K562 (cell line): ENCODE measurements around the gene KCNQ2. TPM values are rescaled to one million over a fixed set of nuclear protein-coding genes. Genes with fewer than 3 reads are reported as not detected.

Source experiments
- ATAC-seq: fragments of 200-7000 bp; cut with Tn5 transposase; 3 replicates; pipeline ENCODE4 v1.9.1; 2020; ENCODE audit warnings: moderate library complexity
- BruUV-seq: library from RNA; stranded (reverse); fragments of 400-500 nt; replicated peaks from 2 replicates; lab custom pipeline; 2021; lab: Mats Ljungman, UMichigan
- CTCF ChIA-PET: fragments of 300-600 bp; formaldehyde crosslinking; extraction: SDS; loops from one replicate; lab custom pipeline; 2021; ENCODE audit warnings: low intra/inter-chr PET ratio; lab: Yijun Ruan, JAX
- POLR2A ChIA-PET: fragments of 300-600, 350-650 bp; sonication (Branson Sonifier 250); formaldehyde crosslinking; extraction: SDS; loops from one replicate; lab custom pipeline; 2021; ENCODE audit warnings: antibody characterized with exemption, inconsistent platforms; lab: Yijun Ruan, JAX
- DNase-seq, 4 experiments: peaks; one replicate each; pipeline versions ENCODE4 v3.0.0 to v3.0.0-alpha.2; 2011 to 2018; ENCODE audit warnings: low spot score in 3 of 4, mixed read lengths in 3 of 4; ENCODE audit errors: extremely low read depth in 1 of 4
- FAIRE-seq: peaks from 2 replicates; lab custom pipeline; 2011; peaks lifted over from hg19 to GRCh38; lab: Jason Lieb, UNC
- H2AFZ ChIP-seq: 2 replicates; pipeline ENCODE4 v1.6.0; 2011; ENCODE audit warnings: low read depth, low read length, control low read depth, inconsistent platforms
- H3K27ac ChIP-seq: fragments of 200-600 bp; 3 replicates; pipeline ENCODE4 v1.8.0; 2011; ENCODE audit warnings: low read depth, mild to moderate bottlenecking, control low read depth, inconsistent platforms, low read length, moderate library complexity, mixed read lengths; ENCODE audit errors: extremely low read depth
- H3K27me3 ChIP-seq, 2 experiments: fragments of 300-600 bp in 1 of 2; 2 replicates in 1 of 2; 3 replicates in 1 of 2; pipeline versions ENCODE4 v1.6.0 to v1.8.0; 2011; ENCODE audit warnings: inconsistent platforms in 2 of 2, low read length in 2 of 2, mild to moderate bottlenecking in 1 of 2, mixed read lengths in 1 of 2, moderate library complexity in 1 of 2; ENCODE audit not compliant: control insufficient read depth in 2 of 2, insufficient read depth in 2 of 2
- H3K36me3 ChIP-seq: fragments of 300-600 bp; 3 replicates; pipeline ENCODE4 v1.8.0; 2011; ENCODE audit warnings: mild to moderate bottlenecking, low read length, inconsistent platforms; ENCODE audit not compliant: control insufficient read depth, insufficient read depth
- H3K4me1 ChIP-seq, 2 experiments: fragments of 200-600 bp in 1 of 2; replicated peaks in 1 of 2; 2 replicates in 1 of 2; 3 replicates in 1 of 2; pipeline versions ENCODE4 v1.5.1 to v1.8.0; 2011; ENCODE audit warnings: inconsistent platforms in 2 of 2, low read length in 2 of 2, mild to moderate bottlenecking in 1 of 2, mixed read lengths in 1 of 2, moderate library complexity in 1 of 2; ENCODE audit not compliant: control insufficient read depth in 2 of 2, insufficient read depth in 2 of 2
- H3K4me2 ChIP-seq: 2 replicates; pipeline ENCODE4 v1.6.1; 2011; ENCODE audit warnings: low read length, control low read depth, inconsistent platforms, mixed read lengths; ENCODE audit not compliant: insufficient read depth
- H3K4me3 ChIP-seq: fragments of 200-600 bp; sonication (generic), shearing (Covaris generic); 2 replicates; pipeline ENCODE4 v1.5.1; 2016; ENCODE audit warnings: control low read depth, inconsistent platforms
- H3K79me2 ChIP-seq: fragments of 200-600 bp; 3 replicates; pipeline ENCODE4 v1.8.0; 2011; ENCODE audit warnings: low read length, inconsistent platforms; ENCODE audit not compliant: control insufficient read depth, insufficient read depth
- H3K9ac ChIP-seq, 2 experiments: 2 replicates each; pipeline versions ENCODE4 v1.6.0 to v1.6.1; 2011; ENCODE audit warnings: low read depth in 2 of 2, low read length in 2 of 2, control low read depth in 1 of 2, inconsistent platforms in 1 of 2, mild to moderate bottlenecking in 1 of 2, mixed read lengths in 1 of 2; ENCODE audit not compliant: insufficient read depth in 1 of 2
- H3K9me1 ChIP-seq: one replicate; pipeline ENCODE4 v1.6.0; 2011; ENCODE audit warnings: inconsistent platforms, mild to moderate bottlenecking, low read length, moderate library complexity; ENCODE audit not compliant: control insufficient read depth, insufficient read depth
- H3K9me3 ChIP-seq: replicated peaks from 2 replicates; pipeline ENCODE4 v1.5.1; 2011; ENCODE audit warnings: low read depth, low read length, inconsistent platforms; ENCODE audit not compliant: control insufficient read depth, insufficient read depth
- H4K20me1 ChIP-seq: replicated peaks from 2 replicates; pipeline ENCODE4 v1.6.1; 2011; ENCODE audit warnings: low read length, inconsistent platforms, mixed read lengths; ENCODE audit not compliant: control insufficient read depth, insufficient read depth
- CTCF ChIP-seq, 3 experiments: IDR thresholded peaks in 2 of 3; conservative IDR thresholded peaks in 1 of 3; 2 replicates each; pipeline ENCODE4 v1.5.1; 2011 to 2012; ENCODE audit warnings: low read length in 3 of 3, mild to moderate bottlenecking in 3 of 3, control low read depth in 2 of 3, improper control_type of control experiment in 1 of 3, inconsistent platforms in 1 of 3, low read depth in 1 of 3, mixed read lengths in 1 of 3, moderate library complexity in 1 of 3; ENCODE audit not compliant: insufficient read depth in 2 of 3
- MCM7 ChIP-seq, 2 experiments: fragments of 450-650 bp; IDR thresholded peaks; 2 replicates each; pipeline ENCODE4 v1.6.1; 2016 to 2018
- NR2C1 ChIP-seq, 2 experiments: fragments of 450-650 bp; IDR thresholded peaks; 2 replicates each; pipeline ENCODE4 v1.6.1; 2017; ENCODE audit warnings: mild to moderate bottlenecking in 2 of 2, antibody characterized with exemption in 1 of 2, inconsistent platforms in 1 of 2, missing compliant biosample characterization in 1 of 2, missing genetic modification characterization in 1 of 2
- SMARCA4 ChIP-seq: fragments of 450-650 bp; IDR thresholded peaks from 2 replicates; pipeline ENCODE4 v1.6.1; 2016
- ZBTB7A ChIP-seq: IDR thresholded peaks from 2 replicates; pipeline ENCODE4 v1.6.1; 2011; ENCODE audit warnings: low read depth, mild to moderate bottlenecking, low read length, moderate library complexity, borderline replicate concordance; ENCODE audit not compliant: control insufficient read depth
- WGBS: fragments of 100-300 bp; shearing (Covaris generic); methylation state at CpG from one replicate; pipeline ENCODE4 v1.1.6; 2016; ENCODE audit warnings: low coverage, mixed read lengths; ENCODE audit not compliant: insufficient coverage; ENCODE audit errors: missing lambda C conversion rate; 5-methylcytosine and 5-hydroxymethylcytosine counted together
- in situ Hi-C: fragments of 300-500 bp; cut with MboI; formaldehyde crosslinking; loops from 4 replicates; pipeline ENCODE4 v1.15.0; 2018; ENCODE audit warnings: inconsistent platforms, mixed read lengths
- intact Hi-C: fragments of 100-400 bp; cut with micrococcal nuclease; formaldehyde crosslinking; loops from 2 replicates; pipeline ENCODE4 v1.14.2; 2022
- polyA plus RNA-seq, 8 experiments: library from polyadenylated mRNA; depleted of rRNA in 4 of 8; stranded (reverse) in 5 of 8; unstranded in 3 of 8; fragments of >200 nt; fragmentation: Nextera tagmentation in 2 of 8; fragmentation: Illumina TruSeq in 1 of 8; extraction: Ambion mirVana in 2 of 8; extraction: Trizol in 1 of 8; gene quantifications; 2 replicates each; pipeline versions ENCODE4 v1.2.1 to v1.2.3, GENCODE V29; 2011 to 2014; ENCODE audit warnings: inconsistent platforms in 1 of 8, missing spikeins in 1 of 8
- total RNA-seq, 7 experiments: library from RNA; depleted of rRNA in 6 of 7; stranded (reverse); fragments of >200 nt in 6 of 7; fragmentation: Illumina TruSeq in 2 of 7; extraction: Trizol in 2 of 7; gene quantifications; 2 replicates each; pipeline versions ENCODE4 v1.2.1 to v1.2.3, GENCODE V29; 2011 to 2021; ENCODE audit warnings: low replicate concordance in 1 of 7

KCNQ2 gene
- total and polyA plus RNA-seq, 9 of the 15 experiments (the other 6 are each of a cell fraction or from before 2014, with no cell fraction given) = 0.13 to 0.16 TPM; not detected in 7

- ATAC-seq (no peak), DNase-seq (no peak), FAIRE-seq (no peak)
- H2AFZ ChIP-seq = no peak overlapping the region
- H3K9me1 ChIP-seq = no peaks in the 10 kb centered on the region
- POLR2A ChIA-PET = no interaction called here
- in situ Hi-C loops = no loop called here
- no TSS peak for BruUV-seq
- H3K4me1 ChIP-seq = peaks cover 0 to 48% of the 10 kb centered on the region in 2 experiments; a peak in 2 of 5 replicates
- H3K9me3 ChIP-seq = no peaks in the 10 kb centered on the region
- no peak overlapping the region for H3K9ac ChIP-seq
- CTCF ChIA-PET = no interaction called here
- no peak overlapping the region for H3K27ac ChIP-seq
- peaks cover 35 to 92% of the 10 kb centered on the region in 2 experiments; a peak in 4 of 5 replicates for H3K27me3 ChIP-seq
- intact Hi-C loops = no loop called here
- H3K79me2 ChIP-seq = no peaks in the 10 kb centered on the region
- no peaks in the 10 kb centered on the region; the same call in 1 of the 2 replicates for H4K20me1 ChIP-seq
- no peak overlapping the region for H3K4me2 ChIP-seq
- 5% methylated on average over 15 of the region's 18 CpGs for WGBS
- TF ChIP-seq ZBTB7A = 0 out of 2 replicates have a peak, but pooled peaks have one; percentile 34
- TF ChIP-seq CTCF (IDR thresholded peaks at IDR 0.05 in 2 of 3, conservative IDR thresholded peaks at IDR 0.05 in 1 of 3; ENCODE audit: insufficient read depth in 2 of 3, low read depth in 1 of 3, low read length in 3 of 3) = no peak
- TF ChIP-seq NR2C1 (IDR thresholded peaks at IDR 0.05) = no peak
- TF ChIP-seq NR2C1 (tag; IDR thresholded peaks at IDR 0.05) = no peak
- no peak for TF ChIP-seq MCM7 (IDR thresholded peaks at IDR 0.05)
- TF ChIP-seq SMARCA4 = no peak
- no peak overlapping the region for H3K4me3 ChIP-seq
- H3K36me3 ChIP-seq = no peaks in the 10 kb centered on the region
These were observed 59.1 kb downstream of the KCNQ2 start for GRCh38 chr20:63413323-63413722.
